AG09319 (cell line): ENCODE data around the gene C5orf24.
A peak's percentile ranks its signal among the peaks of the same experiment; 100 is the strongest.

Source experiments
- DNase-seq: peaks from one replicate; pipeline ENCODE4 v3.0.0-alpha.2; 2010; ENCODE audit warnings: low read depth; ENCODE audit errors: extremely low read depth
- CTCF ChIP-seq: IDR thresholded peaks from 2 replicates; pipeline ENCODE4 v1.5.1; 2011; ENCODE audit warnings: low read depth, mild to moderate bottlenecking, inconsistent platforms, low read length, moderate library complexity

C5orf24 gene

GRCh38 chr5:134904610-134905245, 59.0 kb downstream of the C5orf24 start, which contains the start of gene PCBD2:
PCBD2 (plus strand) TSS chr5:134905131; CDS start chr5:134905140, 9 bp downstream.
- TF ChIP-seq CTCF, result peak; percentile 77
- DNase-seq, result peak; percentile 69

DNA sequence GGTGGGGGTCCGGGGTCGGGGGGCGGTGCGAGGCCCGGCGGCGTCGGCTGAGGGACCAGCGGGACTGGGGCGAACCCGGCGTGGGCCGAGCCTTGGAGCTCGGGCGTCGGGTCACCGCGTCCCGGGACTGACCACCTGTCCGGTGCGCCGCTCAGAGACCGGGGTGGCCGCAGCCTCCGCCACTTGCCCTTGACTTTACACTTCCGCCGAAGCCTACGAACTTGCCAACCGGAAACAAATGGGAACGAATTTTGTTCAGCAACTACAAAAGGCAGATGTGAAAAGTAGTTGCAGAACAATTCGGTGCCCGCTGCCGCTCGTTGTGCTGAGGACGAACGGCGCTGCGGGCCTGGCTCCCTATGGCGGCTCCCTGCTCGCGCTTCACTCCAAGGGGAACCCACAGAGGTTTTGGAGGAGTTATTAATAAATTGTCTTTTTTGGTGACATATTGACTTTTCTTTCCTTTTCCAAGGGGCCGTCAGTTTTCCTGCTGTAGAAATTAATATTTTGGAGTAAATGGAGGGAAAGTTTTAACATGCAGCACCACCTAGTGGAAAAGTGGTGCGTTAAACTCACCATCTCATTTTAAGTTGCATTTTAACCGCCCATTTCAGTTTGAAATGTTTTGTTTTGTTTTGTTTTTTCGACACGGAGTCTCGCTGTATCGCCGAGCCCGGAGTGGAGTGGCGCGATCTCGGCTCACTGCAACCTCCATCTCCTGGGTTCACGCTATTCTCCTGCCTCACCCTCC, 59.7 kb downstream of the C5orf24 start:
- TF ChIP-seq CTCF, result peak; percentile 67
- peak; percentile 28 for DNase-seq

DNA sequence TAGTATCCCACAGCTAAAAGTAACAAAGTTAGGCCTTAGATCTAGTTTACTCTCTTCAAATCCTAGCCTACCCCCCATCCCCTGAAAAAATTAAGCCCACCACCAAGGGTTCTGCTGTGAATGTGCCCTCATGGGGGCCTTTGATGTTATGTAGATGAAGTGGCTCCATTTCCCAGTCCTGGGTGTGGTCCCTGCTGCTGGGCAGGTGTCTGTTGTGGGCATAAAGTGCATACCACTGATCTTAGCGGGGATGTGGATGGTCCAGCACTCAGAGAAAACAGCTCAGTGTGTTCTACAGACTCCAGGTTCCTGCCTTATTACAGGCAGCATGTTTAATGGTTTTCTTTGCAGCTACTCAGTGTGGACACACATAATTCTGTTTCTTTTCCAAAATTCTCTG, 61.0 kb downstream of the C5orf24 start:
- DNase-seq, result no peak
- TF ChIP-seq CTCF, result no peak
